Stomach smooth muscle (tissue), 2 donors: ENCODE measurements around the gene ACTN1.

Experiments
- H3K27ac ChIP-seq: one replicate; pipeline ENCODE4 v1.7.0; 2013; ENCODE audit warnings: mild to moderate bottlenecking, low read length, inconsistent platforms
- H3K27me3 ChIP-seq, 2 donors: one replicate each; pipeline ENCODE4 v1.7.0; 2013; ENCODE audit warnings: low read length in 2 of 2; ENCODE audit not compliant: insufficient read depth in 2 of 2, control insufficient read depth in 1 of 2
- H3K36me3 ChIP-seq, 2 donors: one replicate each; pipeline ENCODE4 v1.7.0; 2013; ENCODE audit warnings: low read length in 2 of 2; ENCODE audit not compliant: control insufficient read depth in 2 of 2, insufficient read depth in 2 of 2
- H3K4me1 ChIP-seq: one replicate; pipeline ENCODE4 v1.7.0; 2013; ENCODE audit warnings: low read length; ENCODE audit not compliant: control insufficient read depth, insufficient read depth
- H3K4me3 ChIP-seq, 2 donors: one replicate each; pipeline ENCODE4 v1.7.0; 2013; ENCODE audit warnings: low read length in 2 of 2
- H3K9ac ChIP-seq, 2 donors: one replicate each; pipeline ENCODE4 v1.7.0; 2013; ENCODE audit warnings: low read length in 2 of 2, mild to moderate bottlenecking in 1 of 2
- H3K9me3 ChIP-seq, 2 donors: one replicate each; pipeline ENCODE4 v1.7.0; 2013; ENCODE audit warnings: low read length in 2 of 2; ENCODE audit not compliant: control insufficient read depth in 2 of 2
- donor health status: healthy.
- donor health status: Pancreatic carcinoma.

ACTN1 gene

DNA sequence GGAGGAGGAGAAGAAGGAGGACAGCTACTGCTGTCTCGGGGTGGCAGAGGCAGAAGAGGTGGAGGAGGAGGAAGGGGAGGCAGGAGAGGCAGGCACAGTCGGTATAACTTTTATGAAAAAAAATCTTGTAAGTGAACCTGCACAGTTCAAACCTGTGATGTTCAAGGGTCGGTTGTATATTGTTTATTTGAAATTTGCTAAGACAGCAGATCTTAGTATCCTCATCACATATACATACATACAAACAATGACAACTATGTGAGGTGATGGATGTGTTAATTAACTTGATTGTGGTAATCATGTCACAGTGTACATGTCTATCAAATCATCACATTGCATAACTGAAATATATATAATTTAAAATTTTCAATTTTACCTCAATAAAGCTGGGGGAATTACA is 19.0 kb downstream of the ACTN1 start:
- H3K9me3 ChIP-seq = no peaks in the 10 kb centered on the region
- peaks cover 90% of the 10 kb centered on the region for H3K4me1 ChIP-seq
- no peak overlapping the region for H3K27ac ChIP-seq

DNA sequence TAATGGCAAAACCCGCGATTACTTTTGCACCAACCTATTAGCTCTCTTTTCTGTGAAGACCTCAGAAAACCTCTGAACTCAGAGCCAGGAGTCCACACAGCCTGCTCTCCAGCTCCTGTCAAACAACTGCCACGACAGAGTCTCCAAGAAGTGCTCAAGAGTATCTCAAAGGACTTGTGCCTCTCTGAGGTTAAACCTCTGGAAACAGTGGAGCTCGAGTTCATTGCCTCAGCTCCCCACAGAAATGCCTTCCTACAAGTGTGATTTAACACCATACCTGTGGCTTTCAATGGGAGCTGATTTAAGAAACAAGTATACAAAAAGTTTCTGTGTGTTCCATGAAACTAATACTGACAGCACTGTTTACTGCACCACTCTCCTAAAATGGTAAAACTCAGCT is 20.1 kb downstream of the ACTN1 start:
- no peaks in the 10 kb centered on the region for H3K9me3 ChIP-seq
- peak overlapping the region; percentile 88 for H3K27ac ChIP-seq
- peaks cover 4 to 12% of the 10 kb centered on the region in 2 donors for H3K36me3 ChIP-seq
- H3K9ac ChIP-seq = no peak overlapping the region
- peak overlapping the region in 1 of 2 donors; percentile 35 for H3K4me3 ChIP-seq
- H3K27me3 ChIP-seq = no peaks in the 10 kb centered on the region
- H3K4me1 ChIP-seq = peaks cover 90% of the 10 kb centered on the region

More for the DNA sequence above, 19.0 kb downstream of the ACTN1 start:
- no peaks in the 10 kb centered on the region for H3K27me3 ChIP-seq
- H3K4me3 ChIP-seq = no peak overlapping the region
- peaks cover 4 to 16% of the 10 kb centered on the region in 2 donors for H3K36me3 ChIP-seq
- no peak overlapping the region for H3K9ac ChIP-seq

DNA sequence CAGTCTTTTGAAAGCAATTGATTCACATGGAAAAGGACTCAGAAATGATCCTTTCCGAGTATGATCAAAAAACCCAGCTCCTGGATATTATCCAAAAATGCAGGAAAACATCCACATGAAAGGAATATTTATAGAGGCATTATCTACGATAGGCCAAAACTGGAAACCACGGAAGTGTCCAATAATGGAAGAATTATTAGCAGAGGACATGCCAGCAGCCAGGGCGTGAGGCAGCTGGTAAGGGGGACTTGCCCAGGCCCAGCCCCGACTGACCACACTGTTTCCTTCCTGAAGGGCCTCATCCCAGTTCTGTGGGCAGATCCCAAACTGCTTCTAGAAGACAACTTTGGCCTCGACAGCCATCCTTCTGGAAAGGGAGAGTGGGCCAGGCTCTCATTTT is 20.5 kb downstream of the ACTN1 start:
- Histone ChIP-seq H3K27ac (peak overlapping the region; percentile 88), H3K27me3 (no peaks in the 10 kb centered on the region), H3K9me3 (no peaks in the 10 kb centered on the region)

GRCh38 chr14:68957775-68958174 is 21.3 kb downstream of the ACTN1 start:
- Histone ChIP-seq H3K27me3 (no peaks in the 10 kb centered on the region), H3K9ac (peak overlapping the region; percentile 27 to 47), H3K9me3 (no peaks in the 10 kb centered on the region), H3K27ac (peak overlapping the region; percentile 88), H3K4me3 (peak overlapping the region; percentile 35 to 38), H3K4me1 (peaks cover 87% of the 10 kb centered on the region), H3K36me3 (peaks cover 4 to 12% of the 10 kb centered on the region in 2 donors)

More for the DNA sequence above, 20.5 kb downstream of the ACTN1 start:
- Histone ChIP-seq H3K4me3 (peak overlapping the region in 1 of 2 donors; percentile 35), H3K9ac (peak overlapping the region in 1 of 2 donors; percentile 27), H3K36me3 (peaks cover 4 to 12% of the 10 kb centered on the region in 2 donors), H3K4me1 (peaks cover 88% of the 10 kb centered on the region)

- no peaks in the 10 kb centered on the region for H3K9me3 ChIP-seq
- H3K27me3 ChIP-seq = no peaks in the 10 kb centered on the region
- H3K4me3 ChIP-seq = peak overlapping the region; percentile 38 to 47
- H3K36me3 ChIP-seq = peaks cover 4 to 12% of the 10 kb centered on the region in 2 donors
- peak overlapping the region; percentile 88 for H3K27ac ChIP-seq
- no peak overlapping the region for H3K9ac ChIP-seq
- peaks cover 86% of the 10 kb centered on the region for H3K4me1 ChIP-seq
Measured at GRCh38 chr14:68956724-68957123, 22.4 kb downstream of the ACTN1 start.

DNA sequence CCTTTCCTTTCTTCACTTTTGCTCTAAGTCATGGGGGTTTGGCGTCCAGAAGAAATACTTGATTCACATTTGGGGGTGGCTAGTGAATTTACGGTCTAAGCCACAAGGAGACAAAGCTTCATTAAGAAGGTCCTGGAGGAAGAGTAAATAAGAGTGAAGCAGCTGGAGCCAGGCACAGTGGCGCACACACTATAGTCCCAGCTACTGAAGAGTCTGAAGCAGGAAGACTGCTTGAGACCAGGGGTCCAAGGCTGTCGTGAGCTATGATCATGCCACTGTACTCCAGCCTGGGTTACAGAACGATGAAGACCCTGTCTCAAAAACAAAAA is 23.3 kb downstream of the ACTN1 start:
- Histone ChIP-seq H3K4me1 (peaks cover 88% of the 10 kb centered on the region), H3K27ac (peak overlapping the region; percentile 88)

DNA sequence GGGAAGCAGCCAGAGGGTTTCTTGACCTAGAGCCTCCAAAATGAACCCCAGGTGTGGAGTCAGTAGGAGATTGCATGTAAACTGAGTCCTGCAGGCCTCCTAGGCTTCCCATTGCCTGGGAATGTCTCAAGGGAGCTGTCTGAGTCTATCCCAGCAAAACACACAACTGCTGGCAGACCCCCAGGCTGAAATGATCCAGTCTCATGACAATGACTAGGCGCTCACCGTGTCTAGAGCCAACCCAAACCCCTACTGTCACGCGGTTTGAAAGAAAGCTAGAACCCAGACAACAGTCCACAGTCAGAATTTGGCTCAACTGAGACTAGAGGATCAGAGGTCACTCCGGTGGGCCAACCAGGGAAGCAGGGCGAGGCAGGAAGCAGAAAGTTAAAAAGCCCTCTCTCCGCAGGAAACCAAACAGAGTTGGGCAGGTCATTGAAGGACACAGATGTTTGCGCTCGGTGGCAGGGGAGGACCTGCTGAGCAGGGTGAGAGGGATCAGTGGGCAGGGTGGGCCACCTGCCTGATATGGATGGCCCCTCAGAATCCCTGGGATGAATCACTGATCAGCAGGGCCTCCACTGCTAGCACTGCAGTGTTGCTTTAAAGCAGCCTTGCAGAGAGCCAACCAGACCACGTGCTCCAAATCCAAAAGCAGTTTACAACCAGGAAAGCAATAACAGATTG is 23.8 kb downstream of the ACTN1 start:
- no peaks in the 10 kb centered on the region for H3K27me3 ChIP-seq
- peaks cover 4 to 12% of the 10 kb centered on the region in 2 donors for H3K36me3 ChIP-seq
- H3K4me3 ChIP-seq = peak overlapping the region; percentile 55 to 64
- H3K4me1 ChIP-seq = peaks cover 90% of the 10 kb centered on the region
- H3K27ac ChIP-seq = peak overlapping the region; percentile 88
- no peaks in the 10 kb centered on the region for H3K9me3 ChIP-seq
- H3K9ac ChIP-seq = peak overlapping the region; percentile 58 to 64

More for the DNA sequence above, 23.3 kb downstream of the ACTN1 start:
- H3K9ac ChIP-seq = peak overlapping the region; percentile 58 to 64
- no peaks in the 10 kb centered on the region for H3K9me3 ChIP-seq
- H3K4me3 ChIP-seq = peak overlapping the region; percentile 55 to 64
- H3K36me3 ChIP-seq = peaks cover 4 to 12% of the 10 kb centered on the region in 2 donors
- H3K27me3 ChIP-seq = no peaks in the 10 kb centered on the region

GRCh38 chr14:68953196-68953555 is 25.9 kb downstream of the ACTN1 start:
- Histone ChIP-seq H3K4me1 (peaks cover 92% of the 10 kb centered on the region), H3K9me3 (no peaks in the 10 kb centered on the region), H3K27ac (peak overlapping the region; percentile 97), H3K27me3 (no peaks in the 10 kb centered on the region), H3K9ac (peak overlapping the region; percentile 59 to 71), H3K4me3 (peak overlapping the region; percentile 49 to 69), H3K36me3 (peaks cover 4 to 12% of the 10 kb centered on the region in 2 donors)

- no peaks in the 10 kb centered on the region for H3K27me3 ChIP-seq
- peak overlapping the region; percentile 49 to 69 for H3K4me3 ChIP-seq
- peak overlapping the region; percentile 97 for H3K27ac ChIP-seq
- H3K36me3 ChIP-seq = peaks cover 2 to 10% of the 10 kb centered on the region in 2 donors
- H3K4me1 ChIP-seq = peaks cover 91% of the 10 kb centered on the region
- H3K9me3 ChIP-seq = no peaks in the 10 kb centered on the region
- H3K9ac ChIP-seq = peak overlapping the region; percentile 59 to 71
Measured at GRCh38 chr14:68952531-68953195, 26.4 kb downstream of the ACTN1 start.

GRCh38 chr14:68951800-68952530 is 27.1 kb downstream of the ACTN1 start:
- Histone ChIP-seq H3K27ac (peak overlapping the region; percentile 97), H3K36me3 (peaks cover 0 to 4% of the 10 kb centered on the region in 2 donors), H3K9me3 (no peaks in the 10 kb centered on the region), H3K4me1 (peaks cover 91% of the 10 kb centered on the region), H3K9ac (peak overlapping the region; percentile 55 to 59), H3K4me3 (peak overlapping the region; percentile 49 to 69), H3K27me3 (no peaks in the 10 kb centered on the region)
